ENCODE results near the gene GYS2.

GYS2 gene

GRCh38 chr12:21502164-21502496 is 102.5 kb downstream of the GYS2 start:
- DNase-seq (ENCODE audit: low read depth) = peak; percentile 4
- H3K4me3 ChIP-seq (ENCODE audit: low read depth, low read length) = peak overlapping the region; percentile 81
- no peak for TF ChIP-seq CTCF (IDR thresholded peaks at IDR 0.05; ENCODE audit: low read depth, low read length, missing control alignments)

- H3K4me3 ChIP-seq (ENCODE audit: low read depth, low read length) = peak within 1 kb of the TSS; percentile 81
- peak; percentile 96 for DNase-seq (ENCODE audit: low read depth)
- no peak for TF ChIP-seq CTCF (IDR thresholded peaks at IDR 0.05; ENCODE audit: low read depth, low read length, missing control alignments)
Observed at GRCh38 chr12:21501258-21502163, 103.1 kb downstream of the GYS2 start, which contains the start of the genes GOLT1B and RECQL. TSS of gene GOLT1B (plus strand) at chr12:21501789. CDS start at chr12:21501924, 135 bp downstream. TSS of gene RECQL (minus strand) at chr12:21501635. CDS start at chr12:21499570, 2,065 bp downstream.

- H3K4me3 ChIP-seq (ENCODE audit: low read depth, low read length) = peak overlapping the region; percentile 81
- TF ChIP-seq CTCF (IDR thresholded peaks at IDR 0.05; ENCODE audit: low read depth, low read length, missing control alignments) = no peak
- peak; percentile 5 for DNase-seq (ENCODE audit: low read depth)
Observed at GRCh38 chr12:21500786-21501257, 103.8 kb downstream of the GYS2 start.

- no peak for TF ChIP-seq CTCF (IDR thresholded peaks at IDR 0.05; ENCODE audit: low read depth, low read length, missing control alignments)
- H3K4me3 ChIP-seq (ENCODE audit: low read depth, low read length) = peak overlapping the region; percentile 81; the same call in 1 of the 2 replicates
- DNase-seq (ENCODE audit: low read depth) = no peak
Observed at GRCh38 chr12:21499765-21500164, 104.9 kb downstream of the GYS2 start.

Measured in GM12864 (cell line).